HAP-1 (cell line): ENCODE results near the gene KLF15.
A peak's percentile ranks its signal among the peaks of the same experiment; 100 is the strongest.

ENCODE experiments used
- DNase-seq, 2 experiments: peaks; one replicate each; pipeline ENCODE4 v3.0.0-alpha.2; 2016 to 2020; ENCODE audit warnings: low spot score in 2 of 2
- H3K27me3 ChIP-seq: fragments of 250-450 bp; sonication (Bioruptor Pico); 2 replicates; pipeline ENCODE4 v1.5.1; 2020; ENCODE audit warnings: low read depth, mild to moderate bottlenecking, moderate library complexity
- H3K36me3 ChIP-seq: fragments of 250-450 bp; sonication (Bioruptor Pico); replicated peaks from 2 replicates; pipeline ENCODE4 v1.5.1; 2020; ENCODE audit warnings: mild to moderate bottlenecking
- H3K4me1 ChIP-seq: fragments of 250-450 bp; sonication (Bioruptor Pico); 2 replicates; pipeline ENCODE4 v1.5.1; 2020; ENCODE audit warnings: mild to moderate bottlenecking
- H3K4me3 ChIP-seq: fragments of 250-450 bp; sonication (Bioruptor Pico); 2 replicates; pipeline ENCODE4 v1.5.1; 2020; ENCODE audit warnings: mild to moderate bottlenecking, moderate library complexity
- H3K9me3 ChIP-seq: fragments of 250-450 bp; sonication (Bioruptor Pico); 2 replicates; pipeline ENCODE4 v1.5.1; 2020; ENCODE audit warnings: mild to moderate bottlenecking, moderate library complexity
- in situ Hi-C: fragments of 300-500 bp; cut with MboI; formaldehyde crosslinking; loops from 3 replicates; pipeline ENCODE4 v1.14.3; 2020; ENCODE audit warnings: low sequenced_read_pairs, inconsistent platforms, mixed read lengths

The KLF15 gene

GRCh38 chr3:126394179-126394976 lies 37.2 kb upstream of the KLF15 start, which contains the start of gene CFAP100:
TSS of gene CFAP100 (plus strand) at chr3:126394909. CDS start at chr3:126396001, 1,092 bp downstream.
- no peaks in the 10 kb centered on the region for H3K36me3 ChIP-seq
- no peaks in the 10 kb centered on the region for H3K4me1 ChIP-seq
- H3K27me3 ChIP-seq, result no peaks in the 10 kb centered on the region
- no peaks in the 10 kb centered on the region for H3K9me3 ChIP-seq
- no peak within 1 kb of the TSS for H3K4me3 ChIP-seq
- in situ Hi-C loops, result loop anchor here (10.0 kb wide), 1 partner anchor 260 kb away; no protein-coding TSS in a partner anchor
- no peak for DNase-seq

- in situ Hi-C loops, result loop anchor here (10.0 kb wide), 1 partner anchor 259 kb away; no protein-coding TSS in a partner anchor
- Histone ChIP-seq H3K27me3 (no peaks in the 10 kb centered on the region), H3K36me3 (no peaks in the 10 kb centered on the region), H3K4me1 (peaks cover 4% of the 10 kb centered on the region), H3K4me3 (no peak overlapping the region), H3K9me3 (no peaks in the 10 kb centered on the region)
- DNase-seq, result no peak
Measured at GRCh38 chr3:126393563-126393962, 36.4 kb upstream of the KLF15 start.

GRCh38 chr3:126392246-126392645 lies 35.0 kb upstream of the KLF15 start:
- DNase-seq, result no peak
- Histone ChIP-seq H3K4me3 (no peak overlapping the region), H3K4me1 (peaks cover 4% of the 10 kb centered on the region), H3K27me3 (no peaks in the 10 kb centered on the region), H3K9me3 (no peaks in the 10 kb centered on the region), H3K36me3 (no peaks in the 10 kb centered on the region)
- in situ Hi-C loops, result loop anchor here (10.0 kb wide), 1 partner anchor 257 kb away; no protein-coding TSS in a partner anchor

GRCh38 chr3:126391631-126392030 lies 34.4 kb upstream of the KLF15 start:
- H3K36me3 ChIP-seq, result no peaks in the 10 kb centered on the region
- no peak overlapping the region for H3K4me3 ChIP-seq
- no peaks in the 10 kb centered on the region for H3K9me3 ChIP-seq
- DNase-seq, result no peak
- H3K27me3 ChIP-seq, result no peaks in the 10 kb centered on the region
- in situ Hi-C loops, result loop anchor here (10.0 kb wide), 1 partner anchor 257 kb away; no protein-coding TSS in a partner anchor
- peaks cover 4% of the 10 kb centered on the region for H3K4me1 ChIP-seq

GRCh38 chr3:126390751-126391150 lies 33.5 kb upstream of the KLF15 start:
- Histone ChIP-seq H3K9me3 (no peaks in the 10 kb centered on the region), H3K4me3 (no peak overlapping the region), H3K27me3 (no peaks in the 10 kb centered on the region), H3K36me3 (no peaks in the 10 kb centered on the region), H3K4me1 (peaks cover 4% of the 10 kb centered on the region)
- DNase-seq, result no peak
- in situ Hi-C loops, result loop anchor here (10.0 kb wide), 1 partner anchor 256 kb away; no protein-coding TSS in a partner anchor

- no peaks in the 10 kb centered on the region for H3K27me3 ChIP-seq
- DNase-seq, result no peak
- H3K4me3 ChIP-seq, result no peak overlapping the region
- H3K36me3 ChIP-seq, result no peaks in the 10 kb centered on the region
- H3K9me3 ChIP-seq, result no peaks in the 10 kb centered on the region
- peaks cover 4% of the 10 kb centered on the region for H3K4me1 ChIP-seq
- in situ Hi-C loops, result loop anchor here (10.0 kb wide), 1 partner anchor 255 kb away; no protein-coding TSS in a partner anchor
Measured at GRCh38 chr3:126390201-126390600, 33.0 kb upstream of the KLF15 start.

GRCh38 chr3:126389794-126390146 lies 32.6 kb upstream of the KLF15 start:
- in situ Hi-C loops, result loop anchor here (10.0 kb wide), 1 partner anchor 255 kb away; no protein-coding TSS in a partner anchor

GRCh38 chr3:126389112-126389793 lies 32.0 kb upstream of the KLF15 start:
- no peak overlapping the region for H3K4me3 ChIP-seq
- in situ Hi-C loops, result no loop called here
- H3K27me3 ChIP-seq, result no peaks in the 10 kb centered on the region
- H3K9me3 ChIP-seq, result no peaks in the 10 kb centered on the region
- DNase-seq, result peak; percentile 92 to 93
- H3K36me3 ChIP-seq, result no peaks in the 10 kb centered on the region
- peaks cover 4% of the 10 kb centered on the region for H3K4me1 ChIP-seq

More at GRCh38 chr3:126389794-126390146, 32.6 kb upstream of the KLF15 start:
- DNase-seq, result no peak
- Histone ChIP-seq H3K4me1 (peaks cover 4% of the 10 kb centered on the region), H3K4me3 (no peak overlapping the region), H3K27me3 (no peaks in the 10 kb centered on the region), H3K36me3 (no peaks in the 10 kb centered on the region), H3K9me3 (no peaks in the 10 kb centered on the region)

- no peak for DNase-seq
- no peaks in the 10 kb centered on the region for H3K9me3 ChIP-seq
- H3K36me3 ChIP-seq, result no peaks in the 10 kb centered on the region
- H3K4me1 ChIP-seq, result no peaks in the 10 kb centered on the region
- H3K27me3 ChIP-seq, result no peaks in the 10 kb centered on the region
- in situ Hi-C loops, result no loop called here
- no peak overlapping the region for H3K4me3 ChIP-seq
Measured at GRCh38 chr3:126381966-126382365, 24.8 kb upstream of the KLF15 start.

GRCh38 chr3:126380011-126380768 lies 23.0 kb upstream of the KLF15 start:
- DNase-seq, result no peak
- Histone ChIP-seq H3K4me3 (no peak overlapping the region), H3K9me3 (no peaks in the 10 kb centered on the region), H3K36me3 (no peaks in the 10 kb centered on the region), H3K4me1 (no peaks in the 10 kb centered on the region), H3K27me3 (no peaks in the 10 kb centered on the region)
- in situ Hi-C loops, result no loop called here

GRCh38 chr3:126378341-126378751 lies 21.1 kb upstream of the KLF15 start:
- H3K9me3 ChIP-seq, result no peaks in the 10 kb centered on the region
- H3K27me3 ChIP-seq, result no peaks in the 10 kb centered on the region
- H3K4me3 ChIP-seq, result no peak overlapping the region
- H3K4me1 ChIP-seq, result no peaks in the 10 kb centered on the region
- no peaks in the 10 kb centered on the region for H3K36me3 ChIP-seq
- DNase-seq, result no peak
- in situ Hi-C loops, result no loop called here

- no peaks in the 10 kb centered on the region for H3K36me3 ChIP-seq
- in situ Hi-C loops, result no loop called here
- no peaks in the 10 kb centered on the region for H3K4me1 ChIP-seq
- DNase-seq, result no peak
- H3K9me3 ChIP-seq, result no peaks in the 10 kb centered on the region
- H3K4me3 ChIP-seq, result no peak overlapping the region
- H3K27me3 ChIP-seq, result no peaks in the 10 kb centered on the region
Measured at GRCh38 chr3:126377211-126377610, 20.0 kb upstream of the KLF15 start.

- in situ Hi-C loops, result no loop called here
- no peaks in the 10 kb centered on the region for H3K27me3 ChIP-seq
- H3K36me3 ChIP-seq, result no peaks in the 10 kb centered on the region
- no peaks in the 10 kb centered on the region for H3K4me1 ChIP-seq
- DNase-seq, result no peak
- no peaks in the 10 kb centered on the region for H3K9me3 ChIP-seq
- no peak overlapping the region for H3K4me3 ChIP-seq
Measured at GRCh38 chr3:126376444-126376843, 19.2 kb upstream of the KLF15 start.
